Measurements from ENCODE around the gene ZNF407.

GRCh38 chr18:74774486-74774885 lies 176.8 kb downstream of the ZNF407 start:
- TF ChIP-seq POLR2AphosphoS5 (IDR thresholded peaks at IDR 0.05; ENCODE audit: low read depth, low read length) (no peak), ELF1 (IDR thresholded peaks at IDR 0.05; ENCODE audit: borderline replicate concordance, low read depth) (no peak), POLR2A (IDR thresholded peaks at IDR 0.05; ENCODE audit: borderline replicate concordance, extremely low read depth, insufficient read depth, insufficient read length) (no peak), CTCF (IDR thresholded peaks at IDR 0.05 in 2 of 3, conservative IDR thresholded peaks at IDR 0.05 in 1 of 3; ENCODE audit: borderline replicate concordance in 1 of 3, insufficient read depth in 1 of 3, low read depth in 2 of 3, low read length in 2 of 3) (no peak), EZH2phosphoT487 (IDR thresholded peaks at IDR 0.05; ENCODE audit: borderline replicate concordance) (no peak), CEBPB (IDR thresholded peaks at IDR 0.05; ENCODE audit: low read depth) (no peak)
